GM12892 (cell line): ENCODE data around the gene ASXL3.

Experiments
- POLR2A ChIP-seq: IDR thresholded peaks from 2 replicates; pipeline ENCODE4 v1.6.1; 2011; ENCODE audit warnings: low read depth, low read length, control low read depth
- TAF1 ChIP-seq: IDR thresholded peaks from 2 replicates; pipeline ENCODE4 v1.6.1; 2011; ENCODE audit warnings: low read depth, mild to moderate bottlenecking, control low read depth, low read length, borderline replicate concordance

DNA sequence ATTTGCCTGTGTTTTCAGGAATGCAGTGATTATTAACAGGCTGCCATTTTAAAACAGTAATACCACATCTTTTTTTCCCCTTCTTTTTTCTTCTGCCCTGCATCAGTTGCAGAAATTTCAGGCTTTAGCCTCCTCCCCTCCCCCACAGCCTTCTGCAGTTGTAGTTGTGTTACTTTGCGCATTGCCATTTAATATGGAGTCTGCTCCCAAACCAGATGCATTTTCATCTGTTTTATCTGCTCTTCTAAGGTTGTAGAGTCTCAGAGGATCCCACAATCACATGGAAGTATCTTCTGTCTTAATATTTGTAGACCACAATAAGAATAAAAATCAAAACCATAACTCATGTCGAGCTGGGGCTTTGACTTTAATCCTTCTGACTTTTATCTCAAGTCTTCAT, 3.8 kb downstream of the ASXL3 start:
- no peak for TF ChIP-seq POLR2A
- no peak for TF ChIP-seq TAF1
